K562 (cell line): ENCODE measurements around the gene NFATC1.

Source experiments
- CTCF ChIP-seq, 3 experiments: IDR thresholded peaks in 2 of 3; conservative IDR thresholded peaks in 1 of 3; 2 replicates each; pipeline ENCODE4 v1.5.1; 2011 to 2012; ENCODE audit warnings: low read length in 3 of 3, mild to moderate bottlenecking in 3 of 3, control low read depth in 2 of 3, improper control_type of control experiment in 1 of 3, inconsistent platforms in 1 of 3, low read depth in 1 of 3, mixed read lengths in 1 of 3, moderate library complexity in 1 of 3; ENCODE audit not compliant: insufficient read depth in 2 of 3
- GTF2B ChIP-seq: IDR thresholded peaks from 2 replicates; pipeline ENCODE4 v1.6.1; 2011; ENCODE audit not compliant: insufficient read length; ENCODE audit errors: extremely low read depth
- PBX2 ChIP-seq, 2 experiments: IDR thresholded peaks in 1 of 2; conservative IDR thresholded peaks in 1 of 2; 2 replicates each; pipeline ENCODE4 v1.6.1; 2016; ENCODE audit warnings: low read depth in 2 of 2, mild to moderate bottlenecking in 1 of 2, missing compliant biosample characterization in 1 of 2, missing genetic modification characterization in 1 of 2, moderate library complexity in 1 of 2
- TEAD4 ChIP-seq, 2 experiments: sonication (generic) in 1 of 2; formaldehyde crosslinking in 1 of 2; IDR thresholded peaks; 2 replicates each; pipeline versions ENCODE4 v1.6.1 to v1.8.0; 2012 to 2022; ENCODE audit warnings: borderline replicate concordance in 1 of 2, inconsistent platforms in 1 of 2, low read length in 1 of 2, mild to moderate bottlenecking in 1 of 2, missing genetic modification reagents in 1 of 2

- TF ChIP-seq GTF2B, result no peak
- TF ChIP-seq PBX2 (CRISPR knock-in tag; IDR thresholded peaks at IDR 0.05; ENCODE audit: low read depth), result no peak
- TF ChIP-seq PBX2 (tag; conservative IDR thresholded peaks at IDR 0.05; ENCODE audit: low read depth), result no peak
- TF ChIP-seq TEAD4 (IDR thresholded peaks at IDR 0.05; ENCODE audit: low read length), result no peak
- TF ChIP-seq TEAD4 (CRISPR knock-in tag; IDR thresholded peaks at IDR 0.05; ENCODE audit: borderline replicate concordance), result no peak
- no peak for TF ChIP-seq CTCF (IDR thresholded peaks at IDR 0.05 in 2 of 3, conservative IDR thresholded peaks at IDR 0.05 in 1 of 3; ENCODE audit: insufficient read depth in 2 of 3, low read depth in 1 of 3, low read length in 3 of 3)
These were observed 43.3 kb downstream of the NFATC1 start for GRCh38 chr18:79438898-79439627.
